NCI-H526 (cell line): ENCODE results near the gene FBXL22.

Experiments used
- DNase-seq, 2 experiments: peaks; one replicate each; lab custom pipeline; 2025; lab: John Stamatoyannopoulos, UW

FBXL22 gene

GRCh38 chr15:63597038-63597790, at the start of gene FBXL22:
FBXL22 (plus strand) TSS chr15:63597387; CDS start chr15:63597393, 6 bp downstream.
- no peak for DNase-seq

DNA sequence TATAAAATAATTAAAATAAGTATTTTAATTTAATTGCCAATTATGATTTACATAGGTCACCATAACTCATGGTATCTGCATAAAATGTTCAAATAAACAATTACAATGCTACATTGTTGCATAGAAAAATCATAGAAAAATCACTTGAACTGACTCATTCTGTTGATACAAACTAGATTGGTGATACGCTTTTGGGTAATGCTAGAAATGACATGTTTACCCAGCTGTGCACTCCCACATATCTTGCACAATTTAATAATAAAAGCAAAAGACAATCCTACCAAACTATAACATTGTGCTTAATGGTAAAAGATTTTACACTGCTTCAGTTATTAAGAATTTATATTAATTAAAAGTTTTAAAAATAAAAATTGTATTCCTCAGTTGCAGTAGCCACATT, 45.8 kb upstream of the FBXL22 start:
- DNase-seq: no peak

GRCh38 chr15:63553388-63553791, 43.8 kb upstream of the FBXL22 start:
- peak; percentile 25 to 46 for DNase-seq

DNA sequence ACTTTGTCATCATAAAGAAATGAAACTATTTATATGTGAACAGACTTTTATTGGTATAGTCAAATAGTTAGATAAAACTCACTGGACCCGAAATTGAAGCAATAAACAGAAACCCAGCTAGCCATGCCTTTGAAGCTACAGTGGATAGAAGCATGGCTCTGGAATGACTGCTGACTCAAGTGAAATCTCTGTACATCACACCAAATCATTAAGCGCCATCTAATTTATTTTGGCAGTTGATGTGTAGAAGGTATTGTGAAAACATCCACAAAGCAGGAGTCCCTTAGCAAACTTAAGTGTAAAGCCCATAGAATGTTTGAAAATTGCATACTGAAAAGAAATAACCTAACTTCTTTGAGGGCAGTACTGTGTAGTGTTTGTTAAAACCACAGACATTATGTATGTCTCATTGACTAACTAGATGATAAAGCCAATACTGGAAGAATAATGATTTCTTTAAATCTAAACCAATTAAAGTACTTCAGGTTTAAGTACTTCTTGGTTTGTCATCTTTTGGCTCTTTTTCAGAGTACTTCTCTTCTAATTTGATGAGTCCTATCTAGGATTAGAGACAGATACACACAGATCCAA, 42.8 kb upstream of the FBXL22 start:
- peak; percentile 78 to 87 for DNase-seq

GRCh38 chr15:63555507-63555906, 41.7 kb upstream of the FBXL22 start:
- no peak for DNase-seq

DNA sequence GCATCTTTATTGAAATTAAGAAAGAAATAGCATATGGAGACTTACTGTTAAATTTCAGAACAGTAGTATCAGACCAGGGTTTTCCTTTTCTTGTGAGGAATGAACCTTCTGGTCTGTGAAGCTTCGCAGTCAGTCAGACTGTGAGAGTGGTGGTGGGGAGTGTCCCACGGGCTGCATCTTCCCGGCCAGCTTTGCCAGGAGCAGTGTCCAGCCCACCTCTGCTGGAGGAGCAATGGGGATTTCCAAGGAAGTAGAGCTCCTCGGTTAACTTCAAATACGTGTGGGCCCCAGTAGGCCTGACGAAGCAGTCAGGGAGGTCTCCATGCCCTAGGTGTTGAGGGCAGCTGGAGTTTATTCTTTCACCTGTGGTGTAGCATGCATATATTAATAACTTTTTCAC, 40.9 kb upstream of the FBXL22 start:
- DNase-seq: no peak

DNA sequence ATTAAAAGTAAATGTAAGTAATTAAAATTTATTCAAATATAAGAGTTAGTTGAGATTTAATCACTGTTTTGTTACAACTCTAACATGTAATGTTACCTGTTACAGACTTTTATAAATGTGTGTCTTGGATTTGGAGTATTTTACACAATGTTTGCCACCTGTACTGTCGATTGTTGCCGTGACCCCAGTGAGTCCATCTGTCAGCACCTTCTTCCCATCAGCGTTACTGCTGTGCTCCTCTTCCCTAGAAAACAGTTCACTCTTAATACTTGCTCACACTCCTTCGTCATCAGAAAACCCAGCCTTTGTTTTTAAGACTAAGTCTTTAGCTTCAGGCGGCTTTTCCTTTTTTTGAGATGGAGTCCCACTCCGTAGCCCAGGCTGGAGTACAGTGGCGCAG, 40.5 kb upstream of the FBXL22 start:
- no peak for DNase-seq

DNA sequence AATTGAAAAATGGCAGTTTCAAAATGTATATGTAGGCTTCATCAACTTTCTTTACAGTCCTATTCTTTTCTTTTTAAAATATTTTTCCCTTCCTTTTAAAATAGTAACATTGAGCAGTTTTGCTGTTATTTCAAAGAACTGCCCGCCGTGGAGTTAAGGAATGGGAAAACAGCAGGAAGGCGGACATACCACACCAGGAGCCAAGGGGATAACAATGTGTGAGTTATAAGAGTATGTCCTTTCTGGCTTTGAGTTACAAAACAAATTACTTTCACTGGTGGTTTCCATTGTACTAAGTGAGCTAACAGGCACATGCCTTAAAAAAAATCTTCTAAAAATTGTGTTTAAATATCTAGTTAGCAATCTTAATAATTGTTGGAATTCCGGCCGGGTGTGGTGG, 37.4 kb upstream of the FBXL22 start:
- DNase-seq: no peak

- no peak for DNase-seq
Observed at GRCh38 chr15:63560741-63561448, 36.3 kb upstream of the FBXL22 start.

GRCh38 chr15:63564093-63564492, 33.1 kb upstream of the FBXL22 start:
- no peak for DNase-seq

DNA sequence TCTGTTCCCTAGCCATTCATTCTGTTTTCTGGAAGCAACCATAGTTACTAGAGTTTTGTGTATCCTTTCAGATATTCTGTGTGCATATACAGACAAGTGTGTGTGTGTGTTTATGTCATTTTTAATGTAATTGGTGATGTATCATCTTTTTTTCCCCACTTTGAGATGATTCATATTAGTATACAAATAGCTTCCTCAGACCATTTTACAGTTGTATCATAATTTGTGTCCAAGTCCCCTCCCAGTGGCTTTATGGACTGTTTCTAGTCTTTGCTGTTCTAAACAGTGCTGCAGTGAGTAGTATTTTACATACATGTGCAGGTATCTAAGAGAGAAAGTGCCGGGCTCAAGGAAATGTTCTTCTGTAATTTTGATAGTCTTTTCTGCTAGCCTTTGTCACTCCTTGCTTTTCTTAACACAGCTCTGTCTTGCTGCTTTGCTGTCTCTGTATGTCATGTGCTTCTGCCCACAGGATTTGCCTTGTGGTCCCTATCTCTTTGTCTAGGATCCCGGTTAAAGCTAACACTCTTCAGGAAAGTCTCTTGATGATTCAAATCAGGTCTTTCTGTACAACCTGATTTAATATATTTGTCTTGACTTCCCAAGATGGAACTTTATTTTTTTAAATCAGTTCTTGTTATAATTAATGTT, 31.5 kb upstream of the FBXL22 start:
- peak in 1 of 2 experiments; percentile 39 for DNase-seq

GRCh38 chr15:63572749-63573464, 24.3 kb upstream of the FBXL22 start:
- DNase-seq: no peak

DNA sequence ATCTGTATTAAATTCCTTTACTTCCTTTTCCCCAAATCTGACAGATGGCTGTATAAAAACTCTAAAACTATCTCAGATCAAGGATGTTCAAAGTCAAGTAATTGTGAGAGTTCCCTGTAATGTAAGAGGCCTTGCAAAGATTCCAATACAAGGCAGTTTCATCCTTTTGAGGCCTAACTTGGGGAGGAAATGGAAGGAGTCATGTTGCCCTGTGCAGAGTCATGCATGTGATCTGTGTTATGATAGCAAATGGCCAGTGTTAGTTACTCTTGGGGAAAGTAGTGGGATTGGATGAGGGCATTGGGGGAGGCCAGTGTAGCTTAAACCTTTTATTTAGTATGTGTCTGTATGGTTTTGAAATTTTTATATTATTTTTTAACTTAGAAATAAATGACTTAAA, 23.7 kb upstream of the FBXL22 start:
- no peak for DNase-seq

DNA sequence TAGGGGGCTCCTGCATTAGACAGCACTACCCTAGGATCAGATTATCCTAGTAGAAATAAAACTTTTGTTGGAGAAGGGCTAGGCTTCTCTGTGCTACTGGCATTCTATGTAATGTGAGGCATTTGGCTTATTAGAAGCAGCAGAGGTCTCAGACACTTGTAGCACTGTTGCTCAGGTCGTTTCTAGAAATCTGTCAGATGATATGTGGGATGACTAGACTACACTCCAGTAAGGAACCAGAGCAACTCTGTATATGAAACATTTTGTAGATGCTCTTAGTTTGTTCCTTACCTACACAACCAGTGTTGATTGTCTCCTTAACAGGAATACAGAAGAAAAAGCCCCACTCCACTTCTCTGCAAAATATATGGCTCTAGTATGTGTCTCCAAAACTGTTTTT, 21.9 kb upstream of the FBXL22 start:
- DNase-seq: no peak

DNA sequence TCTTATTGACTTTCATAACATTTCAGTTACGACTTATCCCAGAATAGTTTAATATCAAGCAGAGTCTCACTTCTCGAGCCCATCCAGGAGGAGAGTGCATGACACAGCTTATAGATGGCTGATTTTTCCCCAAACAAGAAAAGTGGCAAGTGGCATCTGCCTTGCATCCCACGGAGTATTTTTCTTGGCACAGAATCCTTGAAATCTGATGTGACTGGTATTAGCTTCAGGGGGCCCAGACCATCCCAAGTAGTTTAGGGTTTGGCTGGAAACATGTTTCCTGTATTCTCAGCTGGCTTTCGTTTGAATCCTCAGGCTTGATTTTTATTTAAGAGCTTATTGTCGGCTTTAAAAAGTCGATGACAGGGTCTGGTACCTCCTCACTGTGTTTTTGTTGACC, 20.7 kb upstream of the FBXL22 start:
- no peak for DNase-seq

GRCh38 chr15:63582179-63582578, 15.0 kb upstream of the FBXL22 start:
- no peak for DNase-seq

- DNase-seq: no peak
Observed at GRCh38 chr15:63582718-63583426, 14.3 kb upstream of the FBXL22 start.

DNA sequence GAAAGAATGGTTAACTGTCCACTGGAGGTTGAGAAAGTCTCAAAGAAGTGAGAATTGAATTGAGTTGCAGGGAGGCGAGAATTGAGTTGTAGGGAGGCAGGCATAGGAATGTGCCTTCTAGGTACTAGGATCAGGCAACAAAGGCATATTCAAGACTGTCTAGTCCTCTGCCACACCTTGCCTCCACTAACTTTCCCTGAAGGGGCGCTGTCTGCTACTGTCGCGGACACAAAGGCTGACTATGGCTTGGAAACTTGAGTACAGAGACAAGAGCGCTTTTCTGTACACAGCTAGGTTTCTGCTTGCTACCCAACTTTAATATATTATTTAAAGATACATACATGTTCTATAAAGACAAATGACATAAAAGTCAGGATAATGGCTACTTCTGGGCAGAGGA, 10.4 kb upstream of the FBXL22 start:
- DNase-seq: no peak

- DNase-seq: no peak
Observed at GRCh38 chr15:63587527-63587926, 9.7 kb upstream of the FBXL22 start.

GRCh38 chr15:63588826-63589225, 8.4 kb upstream of the FBXL22 start:
- DNase-seq: no peak
